Mesenchymal stem cell (in vitro differentiated cells and primary cell): ENCODE measurements around the gene RNF31.

Experiments
- DNase-seq: peaks from one replicate; pipeline ENCODE4 v3.0.0-alpha.2; 2013
- H2AFZ ChIP-seq: one replicate; pipeline ENCODE4 v1.6.1; 2013; ENCODE audit warnings: low read depth, mild to moderate bottlenecking, control low read depth, inconsistent platforms, low read length, moderate library complexity
- H2AK5ac ChIP-seq: 2 replicates; pipeline ENCODE4 v1.6.1; 2013; ENCODE audit warnings: low read length, moderate library complexity, mild to moderate bottlenecking, inconsistent platforms; ENCODE audit not compliant: severe bottlenecking
- H2BK120ac ChIP-seq: one replicate; pipeline ENCODE4 v1.6.1; 2013; ENCODE audit warnings: low read depth, mild to moderate bottlenecking, inconsistent platforms, low read length, moderate library complexity
- H2BK12ac ChIP-seq, 2 experiments: one replicate each; pipeline ENCODE4 v1.6.1; 2013; ENCODE audit warnings: inconsistent platforms in 2 of 2, low read length in 2 of 2, mild to moderate bottlenecking in 2 of 2, moderate library complexity in 2 of 2, control low read depth in 1 of 2
- H2BK15ac ChIP-seq: one replicate; pipeline ENCODE4 v1.6.1; 2013; ENCODE audit warnings: mild to moderate bottlenecking, low read depth, inconsistent platforms; ENCODE audit not compliant: poor library complexity, severe bottlenecking
- H2BK5ac ChIP-seq: 2 replicates; pipeline ENCODE4 v1.6.1; 2013; ENCODE audit warnings: low read depth, mild to moderate bottlenecking, low read length, control low read depth, inconsistent platforms; ENCODE audit not compliant: poor library complexity, severe bottlenecking
- H3K14ac ChIP-seq, 2 experiments: one replicate each; pipeline ENCODE4 v1.6.1; 2013; ENCODE audit warnings: inconsistent platforms in 2 of 2, low read length in 2 of 2, control low read depth in 1 of 2, mild to moderate bottlenecking in 1 of 2, moderate library complexity in 1 of 2
- H3K18ac ChIP-seq, 2 experiments: one replicate each; pipeline ENCODE4 v1.6.1; 2013; ENCODE audit warnings: inconsistent platforms in 2 of 2, low read length in 2 of 2, control low read depth in 1 of 2, low read depth in 1 of 2, mild to moderate bottlenecking in 1 of 2
- H3K23ac ChIP-seq, 2 experiments: one replicate each; pipeline ENCODE4 v1.6.1; 2013; ENCODE audit warnings: inconsistent platforms in 2 of 2, low read length in 2 of 2, mild to moderate bottlenecking in 2 of 2, moderate library complexity in 2 of 2, control low read depth in 1 of 2
- H3K27ac ChIP-seq: 2 replicates; pipeline ENCODE4 v1.5.1; 2013; ENCODE audit warnings: mild to moderate bottlenecking, moderate library complexity, low read length, control low read depth, inconsistent platforms; ENCODE audit not compliant: poor library complexity, severe bottlenecking
- H3K27me3 ChIP-seq, 2 experiments: 2 replicates each; pipeline versions ENCODE4 v1.6.1 to v1.7.0; 2013; ENCODE audit warnings: low read length in 2 of 2, mild to moderate bottlenecking in 2 of 2, moderate library complexity in 2 of 2, control low read depth in 1 of 2, inconsistent platforms in 1 of 2; ENCODE audit not compliant: control insufficient read depth in 1 of 2, insufficient read depth in 1 of 2
- H3K36me3 ChIP-seq, 2 experiments: 2 replicates each; pipeline versions ENCODE4 v1.6.1 to v1.7.0; 2013; ENCODE audit warnings: low read length in 2 of 2, control low read depth in 1 of 2, inconsistent platforms in 1 of 2, low read depth in 1 of 2, mild to moderate bottlenecking in 1 of 2; ENCODE audit not compliant: insufficient read depth in 2 of 2, control insufficient read depth in 1 of 2
- H3K4ac ChIP-seq, 2 experiments: one replicate each; pipeline ENCODE4 v1.6.1; 2013; ENCODE audit warnings: inconsistent platforms in 2 of 2, low read length in 2 of 2, mild to moderate bottlenecking in 2 of 2, moderate library complexity in 2 of 2, control low read depth in 1 of 2, low read depth in 1 of 2
- H3K4me1 ChIP-seq: 2 replicates; pipeline ENCODE4 v1.6.1; 2013; ENCODE audit warnings: low read depth, low read length, control low read depth; ENCODE audit not compliant: control insufficient read depth, insufficient read depth
- H3K4me2 ChIP-seq: 2 replicates; pipeline ENCODE4 v1.6.1; 2013; ENCODE audit warnings: low read length, mild to moderate bottlenecking, inconsistent platforms; ENCODE audit not compliant: poor library complexity, severe bottlenecking
- H3K4me3 ChIP-seq, 2 experiments: 2 replicates each; pipeline versions ENCODE4 v1.5.1 to v1.7.0; 2013; ENCODE audit warnings: low read length in 2 of 2, mild to moderate bottlenecking in 2 of 2, control low read depth in 1 of 2, low read depth in 1 of 2; ENCODE audit not compliant: insufficient read depth in 1 of 2
- H3K79me1 ChIP-seq: replicated peaks from 2 replicates; pipeline ENCODE4 v1.6.1; 2013; ENCODE audit warnings: mild to moderate bottlenecking, control low read depth, low read length, inconsistent platforms; ENCODE audit not compliant: poor library complexity, severe bottlenecking
- H3K9ac ChIP-seq: 2 replicates; pipeline ENCODE4 v1.7.0; 2013; ENCODE audit warnings: mild to moderate bottlenecking, low read length, moderate library complexity
- H3K9me3 ChIP-seq: 2 replicates; pipeline ENCODE4 v1.7.0; 2013; ENCODE audit warnings: mild to moderate bottlenecking, low read length; ENCODE audit not compliant: control insufficient read depth
- H4K8ac ChIP-seq: one replicate; pipeline ENCODE4 v1.6.1; 2013; ENCODE audit warnings: inconsistent platforms, mild to moderate bottlenecking, low read length, moderate library complexity
- H4K91ac ChIP-seq: one replicate; pipeline ENCODE4 v1.6.1; 2013; ENCODE audit warnings: mild to moderate bottlenecking, low read length, inconsistent platforms
- WGBS: methylation state at CpG from one replicate; pipeline ENCODE4 v1.1.7; 2013; ENCODE audit warnings: mixed read lengths; 5-methylcytosine and 5-hydroxymethylcytosine counted together

Gene RNF31

DNA sequence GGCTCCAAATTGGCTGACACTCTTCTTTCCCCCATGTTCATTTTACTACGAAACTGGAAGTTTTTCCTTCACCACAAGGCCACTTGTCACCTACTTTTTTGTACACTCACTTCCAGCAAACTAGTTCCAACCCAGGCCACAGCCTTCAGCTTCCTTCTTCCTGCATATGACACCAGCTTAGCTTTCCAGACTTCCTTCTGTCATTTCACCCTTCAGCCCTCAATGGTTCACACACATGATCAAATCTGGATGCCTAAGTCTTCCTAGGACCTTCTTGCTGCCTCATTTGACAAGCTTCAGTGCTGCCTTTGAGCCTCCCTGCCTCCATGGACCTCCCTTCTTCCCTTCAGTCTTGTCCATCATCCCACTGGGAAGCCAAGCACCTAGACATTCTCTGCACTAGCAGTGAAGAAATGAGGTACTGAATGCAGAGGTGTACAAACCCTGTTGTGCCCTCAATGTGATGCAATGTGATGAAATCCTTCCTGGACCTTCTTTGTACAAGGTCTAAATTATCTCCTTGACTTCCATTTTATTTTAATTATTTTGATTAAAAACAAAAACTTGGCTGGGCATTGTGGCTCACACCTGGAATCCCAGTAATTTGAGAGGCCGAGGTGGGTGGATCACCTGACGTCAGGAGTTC, 20.3 kb downstream of the RNF31 start:
- no peak overlapping the region for H3K4ac ChIP-seq
- H2AK5ac ChIP-seq: no peak overlapping the region
- no peaks in the 10 kb centered on the region for H3K9me3 ChIP-seq
- no peak overlapping the region for H3K9ac ChIP-seq
- H2BK5ac ChIP-seq: no peak overlapping the region
- H2BK120ac ChIP-seq: no peak overlapping the region
- no peaks in the 10 kb centered on the region for H3K27me3 ChIP-seq
- 98% methylated on average over 3 of the region's 3 CpGs for WGBS
- peaks cover 28% of the 10 kb centered on the region for H3K79me1 ChIP-seq
- no peak overlapping the region for H3K27ac ChIP-seq
- H3K14ac ChIP-seq: peak overlapping the region in 1 of 2 experiments; percentile 7
- H3K4me2 ChIP-seq: no peak overlapping the region
- H2BK15ac ChIP-seq: no peak overlapping the region
- no peak for DNase-seq
- no peak overlapping the region for H3K4me3 ChIP-seq
- no peak overlapping the region for H4K8ac ChIP-seq
- H4K91ac ChIP-seq: no peak overlapping the region
- peaks cover 10% of the 10 kb centered on the region for H3K4me1 ChIP-seq
- H2AFZ ChIP-seq: no peak overlapping the region
- no peak overlapping the region for H3K18ac ChIP-seq
- no peak overlapping the region for H3K23ac ChIP-seq
- no peak overlapping the region for H2BK12ac ChIP-seq
- H3K36me3 ChIP-seq: peaks cover 77 to 78% of the 10 kb centered on the region in 2 experiments

DNA sequence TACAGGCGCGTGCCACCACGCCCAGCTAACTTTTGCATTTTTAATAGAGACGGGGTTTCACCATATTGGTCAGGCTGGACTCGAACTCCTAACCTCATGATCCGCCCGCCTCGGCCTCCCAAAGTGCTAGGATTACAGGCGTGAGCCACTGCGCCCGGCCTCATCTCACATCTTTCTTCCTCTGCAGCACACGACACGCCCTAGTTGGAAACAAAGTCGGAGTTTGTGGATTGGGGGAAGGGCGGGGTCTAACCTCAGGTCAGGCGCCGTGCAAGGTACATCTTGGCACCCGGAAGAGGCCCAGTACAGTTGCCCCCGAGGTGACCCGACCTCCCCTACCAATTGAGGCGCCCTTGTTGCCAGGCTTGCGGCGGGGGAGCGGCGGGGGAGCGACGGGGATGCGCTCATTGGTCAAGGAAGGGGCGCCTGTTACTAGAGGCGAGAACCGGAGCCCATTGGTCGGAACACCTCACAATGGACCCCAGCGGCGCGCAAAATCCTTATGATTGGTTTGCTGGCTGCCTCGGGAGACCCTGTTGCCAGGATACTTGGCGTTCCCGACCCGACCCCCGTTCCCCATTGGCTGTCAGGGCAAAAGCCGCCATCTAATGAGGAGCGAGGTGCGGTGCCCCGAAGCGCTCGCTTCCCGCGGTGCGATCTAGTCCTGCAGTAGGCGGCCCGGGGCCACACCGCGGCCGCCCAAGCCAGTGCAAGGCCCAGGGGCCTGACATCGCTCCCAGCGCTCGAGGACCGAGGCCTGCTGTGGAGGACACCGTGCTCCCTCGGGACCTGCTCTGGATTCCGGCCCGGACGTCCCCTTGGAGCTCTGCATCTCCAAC, 24.3 kb downstream of the RNF31 start, which contains the start of gene REC8:
Gene REC8 (plus strand): TSS at position 659 of the 839 bp plus-strand sequence. CDS start 473 bp downstream, outside the sequence.
- Histone ChIP-seq H3K18ac (peak within 1 kb of the TSS in 1 of 2 experiments; percentile 78), H3K4me1 (peaks cover 3% of the 10 kb centered on the region), H3K4me2 (no peak within 1 kb of the TSS), H2BK12ac (peak within 1 kb of the TSS; percentile 21 to 86), H2AK5ac (no peak within 1 kb of the TSS), H3K36me3 (peaks cover 64 to 75% of the 10 kb centered on the region in 2 experiments), H3K9me3 (no peaks in the 10 kb centered on the region), H3K4ac (peak within 1 kb of the TSS in 1 of 2 experiments; percentile 69), H2AFZ (peak within 1 kb of the TSS; percentile 53), H3K14ac (peak within 1 kb of the TSS in 1 of 2 experiments; percentile 55), H3K23ac (peak within 1 kb of the TSS in 1 of 2 experiments; percentile 80), H2BK120ac (no peak within 1 kb of the TSS), H3K4me3 (peak within 1 kb of the TSS in 1 of 2 experiments; percentile 7), H4K8ac (peak within 1 kb of the TSS; percentile 81), H3K9ac (no peak within 1 kb of the TSS), H2BK5ac (no peak within 1 kb of the TSS), H4K91ac (peak within 1 kb of the TSS; percentile 62), H3K27ac (no peak within 1 kb of the TSS), H2BK15ac (no peak within 1 kb of the TSS), H3K79me1 (peaks cover 1% of the 10 kb centered on the region), H3K27me3 (no peaks in the 10 kb centered on the region)
- DNase-seq: peak; percentile 92
- 28% methylated on average over 62 of the region's 63 CpGs for WGBS

- H2BK12ac ChIP-seq: peak overlapping the region; percentile 21 to 86
- H2AK5ac ChIP-seq: no peak overlapping the region
- H3K27ac ChIP-seq: no peak overlapping the region
- no peaks in the 10 kb centered on the region for H3K27me3 ChIP-seq
- peaks cover 65 to 77% of the 10 kb centered on the region in 2 experiments for H3K36me3 ChIP-seq
- peak overlapping the region in 1 of 2 experiments; percentile 52 for H3K23ac ChIP-seq
- H3K14ac ChIP-seq: peak overlapping the region in 1 of 2 experiments; percentile 55
- peak overlapping the region; percentile 1 for H2AFZ ChIP-seq
- peaks cover 7% of the 10 kb centered on the region for H3K79me1 ChIP-seq
- H3K9ac ChIP-seq: no peak overlapping the region
- H2BK5ac ChIP-seq: no peak overlapping the region
- peak overlapping the region in 1 of 2 experiments; percentile 78 for H3K18ac ChIP-seq
- H2BK15ac ChIP-seq: no peak overlapping the region
- DNase-seq: no peak
- H3K4ac ChIP-seq: peak overlapping the region in 1 of 2 experiments; percentile 61
- H3K9me3 ChIP-seq: no peaks in the 10 kb centered on the region
- 46% methylated on average over 25 of the region's 30 CpGs for WGBS
- H4K8ac ChIP-seq: peak overlapping the region; percentile 81
- H2BK120ac ChIP-seq: no peak overlapping the region
- H3K4me2 ChIP-seq: no peak overlapping the region
- H4K91ac ChIP-seq: peak overlapping the region; percentile 62
- peak overlapping the region in 1 of 2 experiments; percentile 7 for H3K4me3 ChIP-seq
- peaks cover 3% of the 10 kb centered on the region for H3K4me1 ChIP-seq
These were observed 25.1 kb downstream of the RNF31 start for GRCh38 chr14:24172261-24172860.
